ENCODE results near the gene ZBTB3. TPM values are rescaled to one million over a fixed set of nuclear protein-coding genes. Genes with fewer than 3 reads are reported as not detected.
"Not testable (repeated sequence)": the region's sequence is repeated elsewhere in the genome, so short reads cannot be mapped to it uniquely, and the experiment has no call there.

The ZBTB3 gene
- total RNA-seq, 4 donors from 2014 or later: 5.3 to 7.3 (median 5.8) TPM

DNA sequence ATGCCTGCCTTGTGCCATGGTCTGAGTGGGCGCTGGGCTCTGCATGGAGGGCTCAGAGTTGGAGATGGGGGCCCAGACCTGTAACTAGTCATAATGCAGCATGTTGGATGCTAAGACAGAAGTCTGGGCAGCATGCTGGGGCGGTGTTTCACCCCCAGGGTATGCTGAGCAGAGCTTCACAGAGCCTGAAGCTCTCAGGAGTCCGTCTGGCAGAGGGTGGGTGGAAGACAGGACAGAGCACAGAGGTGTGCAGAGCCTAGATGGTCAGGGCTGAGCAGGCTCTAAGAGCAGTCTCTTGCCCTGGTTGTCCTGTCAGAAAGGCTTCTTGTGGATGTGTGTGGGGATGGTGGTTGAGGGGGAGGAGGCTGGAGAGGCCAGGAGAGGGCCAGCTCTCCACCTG is 24.5 kb upstream of the ZBTB3 start:
- DNase-seq (ENCODE audit: low spot score) (no peak), ATAC-seq (ENCODE audit: low FRiP score) (no peak)
- TF ChIP-seq, protein P1, sequence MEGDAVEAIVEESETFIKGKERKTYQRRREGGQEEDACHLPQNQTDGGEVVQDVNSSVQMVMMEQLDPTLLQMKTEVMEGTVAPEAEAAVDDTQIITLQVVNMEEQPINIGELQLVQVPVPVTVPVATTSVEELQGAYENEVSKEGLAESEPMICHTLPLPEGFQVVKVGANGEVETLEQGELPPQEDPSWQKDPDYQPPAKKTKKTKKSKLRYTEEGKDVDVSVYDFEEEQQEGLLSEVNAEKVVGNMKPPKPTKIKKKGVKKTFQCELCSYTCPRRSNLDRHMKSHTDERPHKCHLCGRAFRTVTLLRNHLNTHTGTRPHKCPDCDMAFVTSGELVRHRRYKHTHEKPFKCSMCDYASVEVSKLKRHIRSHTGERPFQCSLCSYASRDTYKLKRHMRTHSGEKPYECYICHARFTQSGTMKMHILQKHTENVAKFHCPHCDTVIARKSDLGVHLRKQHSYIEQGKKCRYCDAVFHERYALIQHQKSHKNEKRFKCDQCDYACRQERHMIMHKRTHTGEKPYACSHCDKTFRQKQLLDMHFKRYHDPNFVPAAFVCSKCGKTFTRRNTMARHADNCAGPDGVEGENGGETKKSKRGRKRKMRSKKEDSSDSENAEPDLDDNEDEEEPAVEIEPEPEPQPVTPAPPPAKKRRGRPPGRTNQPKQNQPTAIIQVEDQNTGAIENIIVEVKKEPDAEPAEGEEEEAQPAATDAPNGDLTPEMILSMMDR (IDR thresholded peaks at IDR 0.05): no peak

DNA sequence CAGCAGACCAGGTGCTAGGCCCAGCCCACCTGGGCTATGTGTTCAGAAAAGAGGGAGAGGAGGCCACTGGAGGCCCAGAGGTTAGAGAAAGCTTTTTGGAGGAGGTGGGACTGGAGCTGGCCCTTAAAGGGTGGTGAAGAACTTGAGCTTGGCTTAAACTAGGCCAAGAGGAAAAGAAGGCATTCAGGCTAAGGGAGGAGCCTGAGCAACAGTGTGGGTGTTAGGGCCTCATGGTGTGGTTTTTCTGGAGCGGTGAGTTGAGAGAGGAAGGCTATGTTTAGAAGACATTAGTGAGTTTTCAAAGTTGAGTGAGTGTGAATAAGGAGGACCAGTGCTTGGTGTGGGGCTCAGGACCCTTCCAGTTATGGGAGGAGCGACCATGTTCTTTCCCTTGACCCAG is 23.4 kb upstream of the ZBTB3 start:
- DNase-seq (ENCODE audit: low spot score): no peak
- ATAC-seq (ENCODE audit: low FRiP score): no peak
- TF ChIP-seq, protein P1 (IDR thresholded peaks at IDR 0.05): no peak

DNA sequence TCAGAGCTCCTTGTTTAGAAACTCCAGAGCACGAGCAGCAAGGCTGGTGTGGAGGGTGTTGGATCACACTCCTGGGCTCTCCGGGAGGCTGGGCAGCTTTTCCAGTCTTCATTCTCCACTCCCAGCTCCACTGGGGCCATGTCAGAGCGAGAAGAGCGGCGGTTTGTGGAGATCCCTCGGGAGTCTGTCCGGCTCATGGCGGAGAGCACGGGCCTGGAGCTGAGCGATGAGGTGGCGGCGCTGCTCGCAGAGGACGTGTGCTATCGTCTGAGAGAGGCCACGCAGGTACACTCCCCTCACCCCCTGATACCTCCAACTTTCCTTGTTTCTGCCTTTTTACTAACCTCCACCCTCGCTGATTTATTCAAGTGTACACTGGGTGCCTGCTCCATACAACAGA is 21.7 kb upstream of the ZBTB3 start:
- DNase-seq (ENCODE audit: low spot score): no peak

DNA sequence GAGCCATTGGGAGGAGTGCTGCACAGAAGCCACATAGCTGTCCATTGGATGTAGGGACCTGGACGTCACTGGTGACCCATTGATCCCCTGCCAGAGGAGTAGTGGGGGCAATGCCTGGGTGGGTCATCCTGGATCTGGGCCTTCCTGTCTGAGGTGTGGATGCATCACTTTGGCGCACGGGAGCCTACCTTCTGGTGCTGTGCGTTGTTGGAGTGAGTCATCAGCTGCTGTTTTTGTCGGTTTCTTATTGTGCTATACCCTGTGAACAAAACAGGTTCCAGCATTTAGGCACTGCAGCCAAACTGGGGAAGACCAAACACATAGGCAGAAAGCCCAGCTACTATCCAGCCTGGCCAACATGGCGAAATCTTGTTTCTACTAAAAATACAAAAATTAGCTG is 20.4 kb upstream of the ZBTB3 start:
- DNase-seq (ENCODE audit: low spot score): no peak
- TF ChIP-seq, protein P1 (IDR thresholded peaks at IDR 0.05): no peak
- ATAC-seq (ENCODE audit: low FRiP score): no peak

More for the DNA sequence above, 21.7 kb upstream of the ZBTB3 start:
- TF ChIP-seq, protein P1 (IDR thresholded peaks at IDR 0.05): no peak
- ATAC-seq (ENCODE audit: low FRiP score): no peak

DNA sequence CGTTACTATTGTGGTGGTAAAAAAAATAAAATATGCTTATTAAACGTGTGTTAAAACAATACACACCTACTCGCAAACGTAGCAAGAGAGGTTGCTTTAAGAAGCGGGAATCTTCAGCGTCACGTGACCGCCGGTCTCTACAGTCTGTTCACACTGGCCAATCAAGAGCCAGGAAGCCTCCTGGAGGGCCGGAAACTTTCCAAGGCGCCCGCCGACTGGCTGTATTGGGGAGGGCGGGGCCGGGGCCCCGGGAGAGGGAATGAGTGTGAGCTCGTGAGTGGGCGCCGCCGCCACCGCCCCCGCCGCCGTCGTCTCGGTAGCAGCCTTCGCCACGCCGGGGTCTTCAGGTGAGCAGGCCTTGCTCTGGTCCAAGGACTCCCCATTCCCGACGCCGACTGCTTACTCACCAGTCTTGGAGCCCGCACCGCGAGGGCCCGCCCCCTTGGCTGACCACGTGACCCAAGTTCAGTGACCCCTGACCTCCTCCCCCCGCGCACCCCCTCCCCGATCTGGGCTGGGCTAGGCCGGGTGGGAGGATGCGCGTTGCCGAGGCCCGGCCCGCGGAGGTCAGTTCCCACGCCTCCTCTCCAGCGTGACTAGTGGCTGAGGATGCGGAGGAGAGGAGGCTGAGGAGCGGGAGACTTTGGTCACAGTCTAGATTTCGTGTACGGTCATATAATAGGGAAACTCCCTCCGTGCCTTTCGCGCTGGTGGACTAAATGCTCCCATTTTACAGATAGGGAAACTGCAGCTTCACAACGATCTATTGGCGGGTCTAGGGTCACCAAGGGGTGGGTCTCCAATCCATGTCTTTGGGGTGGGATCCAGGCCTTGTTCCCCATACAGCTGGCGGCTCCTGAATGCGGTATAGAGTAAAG is 17.4 kb upstream of the ZBTB3 start, which contains the start of gene TAF6L:
Gene TAF6L, plus strand, starts transcription at position 253 of the 878 bp plus-strand sequence. CDS start 4,388 bp downstream, outside the sequence.
- TF ChIP-seq, protein P1 (IDR thresholded peaks at IDR 0.05): no peak
- ATAC-seq (ENCODE audit: low FRiP score) (peak; percentile 99), DNase-seq (ENCODE audit: low spot score) (peak; percentile 94)

DNA sequence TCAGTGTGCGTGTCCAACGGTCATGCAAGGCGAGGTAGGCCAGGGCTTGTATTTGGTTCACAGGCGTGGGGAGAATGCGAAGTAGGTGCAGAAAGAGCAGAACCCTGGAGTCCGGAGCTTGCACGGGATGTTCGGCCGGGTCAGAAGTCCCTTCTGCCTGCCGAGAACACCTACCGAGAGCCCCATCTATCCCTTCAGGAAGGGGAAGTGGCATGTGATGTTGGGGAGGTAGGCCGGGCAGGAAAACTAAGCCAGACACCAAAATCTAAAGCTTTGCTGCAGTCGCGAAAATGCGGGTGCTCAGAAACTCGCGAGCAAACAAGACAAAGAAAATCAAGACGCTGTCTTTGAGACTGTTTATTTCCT is 16.8 kb upstream of the ZBTB3 start:
- ATAC-seq (ENCODE audit: low FRiP score) (peak; percentile 25), DNase-seq (ENCODE audit: low spot score) (no peak)
- TF ChIP-seq, protein P1 (IDR thresholded peaks at IDR 0.05): no peak

DNA sequence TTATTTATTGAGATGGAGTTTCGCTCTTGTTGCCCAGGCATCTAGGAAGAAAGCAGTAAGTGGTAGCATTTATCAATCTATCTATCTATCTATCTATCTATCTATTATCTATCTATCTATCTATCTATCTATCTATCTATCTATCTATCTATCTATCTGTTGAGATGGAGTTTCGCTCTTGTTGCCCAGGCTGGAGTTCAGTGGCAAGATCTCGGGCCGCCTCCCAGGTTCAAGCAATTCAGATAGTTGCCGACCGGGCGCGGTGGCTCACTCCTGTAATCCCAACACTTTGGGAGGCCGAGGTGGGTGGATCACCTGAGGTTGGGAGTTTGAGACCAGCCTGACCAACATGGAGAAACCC is 6.9 kb upstream of the ZBTB3 start:
- ATAC-seq (ENCODE audit: low FRiP score): not testable (repeated sequence)

More for the DNA sequence above, 6.9 kb upstream of the ZBTB3 start:
- not testable (repeated sequence) for DNase-seq (ENCODE audit: low spot score)
